IPS DF 4.7 (cell line): ENCODE data around the gene TIMM13.

Source experiments
- DNase-seq: peaks from one replicate; pipeline ENCODE4 v3.0.0-alpha.2; 2013; ENCODE audit warnings: low spot score; ENCODE audit errors: extremely low read depth

TIMM13 gene

GRCh38 chr19:2454962-2455850 is 27.8 kb upstream of the TIMM13 start:
- no peak for DNase-seq

GRCh38 chr19:2454199-2454961 is 27.0 kb upstream of the TIMM13 start:
- DNase-seq = no peak

GRCh38 chr19:2453431-2454025 is 26.1 kb upstream of the TIMM13 start:
- DNase-seq = no peak

- DNase-seq = no peak
Measured at GRCh38 chr19:2451741-2452140, 24.4 kb upstream of the TIMM13 start.

- no peak for DNase-seq
Measured at GRCh38 chr19:2451138-2451537, 23.8 kb upstream of the TIMM13 start.

GRCh38 chr19:2449019-2449418 is 21.6 kb upstream of the TIMM13 start:
- DNase-seq = no peak

GRCh38 chr19:2446381-2446780 is 19.0 kb upstream of the TIMM13 start:
- DNase-seq = no peak

GRCh38 chr19:2444251-2445002 is 17.0 kb upstream of the TIMM13 start:
- DNase-seq = no peak

GRCh38 chr19:2443785-2444182 is 16.4 kb upstream of the TIMM13 start:
- no peak for DNase-seq

- no peak for DNase-seq
Measured at GRCh38 chr19:2443116-2443784, 15.9 kb upstream of the TIMM13 start.

GRCh38 chr19:2441096-2441752 is 13.8 kb upstream of the TIMM13 start:
- DNase-seq = no peak

GRCh38 chr19:2440515-2440914 is 13.1 kb upstream of the TIMM13 start:
- DNase-seq = no peak

- no peak for DNase-seq
Measured at GRCh38 chr19:2438178-2438577, 10.8 kb upstream of the TIMM13 start.

- DNase-seq = no peak
Measured at GRCh38 chr19:2436926-2437325, 9.5 kb upstream of the TIMM13 start.

- DNase-seq = no peak
Measured at GRCh38 chr19:2436384-2436783, 9.0 kb upstream of the TIMM13 start.

GRCh38 chr19:2434721-2435265 is 7.4 kb upstream of the TIMM13 start:
- DNase-seq = no peak

- DNase-seq = no peak
Measured at GRCh38 chr19:2434267-2434666, 6.9 kb upstream of the TIMM13 start.

GRCh38 chr19:2433854-2434253 is 6.5 kb upstream of the TIMM13 start:
- no peak for DNase-seq

GRCh38 chr19:2432131-2432848 is 4.9 kb upstream of the TIMM13 start:
- DNase-seq = no peak
